SK-N-SH (cell line): ENCODE measurements around the gene CPS1. TPM values are rescaled to one million over a fixed set of nuclear protein-coding genes. Genes with fewer than 3 reads are reported as not detected.
A peak's percentile ranks its signal among the peaks of the same experiment; 100 is the strongest.

Experiments used
- CTCF ChIA-PET: fragments of 300-600, 350-600 bp; formaldehyde crosslinking; extraction: SDS; loops from one replicate; lab custom pipeline; 2021; lab: Yijun Ruan, JAX
- POLR2A ChIA-PET: fragments of 350-600 bp; sonication (Branson Sonifier 250); formaldehyde crosslinking; extraction: SDS; loops from one replicate; lab custom pipeline; 2020; ENCODE audit warnings: antibody characterized with exemption, inconsistent platforms; lab: Yijun Ruan, JAX
- DNase-seq: peaks from one replicate; pipeline ENCODE4 v3.0.0; 2012
- H2AFZ ChIP-seq: fragments of 200-600 bp; sonication (generic); 2 replicates; pipeline ENCODE4 v1.8.1; 2016; ENCODE audit warnings: antibody characterized with exemption, mild to moderate bottlenecking, low read depth
- H3F3A ChIP-seq: fragments of 200-600 bp; sonication (generic); replicated peaks from 2 replicates; pipeline ENCODE3; 2016; ENCODE audit warnings: antibody characterized with exemption, mild to moderate bottlenecking; ENCODE audit not compliant: insufficient read depth
- H3K27ac ChIP-seq, 2 experiments: fragments of 200-500 bp in 1 of 2; fragments of 200-600 bp in 1 of 2; sonication (Bioruptor generic) in 1 of 2; sonication (generic), shearing (Covaris generic) in 1 of 2; 2 replicates each; pipeline versions ENCODE4 v1.5.1 to v1.6.1; 2014 to 2016; ENCODE audit warnings: low read depth in 2 of 2, inconsistent platforms in 1 of 2, low read length in 1 of 2, mild to moderate bottlenecking in 1 of 2, mixed read lengths in 1 of 2
- H3K27me3 ChIP-seq: fragments of 200-600 bp; sonication (generic), shearing (Covaris generic); 2 replicates; pipeline ENCODE4 v1.6.1; 2016; ENCODE audit warnings: mixed run types; ENCODE audit not compliant: insufficient read depth
- H3K36me3 ChIP-seq, 2 experiments: fragments of 200-500 bp in 1 of 2; fragments of 200-600 bp in 1 of 2; sonication (Bioruptor generic) in 1 of 2; sonication (generic) in 1 of 2; replicated peaks in 1 of 2; 2 replicates each; pipeline versions ENCODE3 to v1.5.1; 2014 to 2016; ENCODE audit warnings: low read length in 1 of 2, mild to moderate bottlenecking in 1 of 2; ENCODE audit not compliant: insufficient read depth in 2 of 2, control insufficient read depth in 1 of 2
- H3K4me1 ChIP-seq, 2 experiments: fragments of 200-500 bp in 1 of 2; fragments of 200-600 bp in 1 of 2; sonication (Bioruptor generic) in 1 of 2; sonication (generic), shearing (Covaris generic) in 1 of 2; 2 replicates each; pipeline versions ENCODE4 v1.5.1 to v1.6.1; 2014 to 2016; ENCODE audit warnings: low read depth in 1 of 2, low read length in 1 of 2, mixed run types in 1 of 2; ENCODE audit not compliant: insufficient read depth in 2 of 2, control insufficient read depth in 1 of 2
- H3K4me2 ChIP-seq: fragments of 200-600 bp; sonication (generic), shearing (Covaris generic); 2 replicates; pipeline ENCODE4 v1.6.1; 2017; ENCODE audit warnings: mixed run types
- H3K4me3 ChIP-seq, 2 experiments: fragments of 200-500 bp in 1 of 2; fragments of 200-600 bp in 1 of 2; sonication (Bioruptor generic) in 1 of 2; sonication (generic), shearing (Covaris generic) in 1 of 2; 2 replicates each; pipeline versions ENCODE4 v1.5.1 to v1.8.1; 2014 to 2016; ENCODE audit warnings: low read depth in 2 of 2, inconsistent platforms in 1 of 2, low read length in 1 of 2, mild to moderate bottlenecking in 1 of 2, mixed read lengths in 1 of 2, moderate library complexity in 1 of 2
- H3K79me2 ChIP-seq: fragments of 200-600 bp; sonication (generic); 2 replicates; pipeline ENCODE4 v1.8.1; 2017; ENCODE audit warnings: mild to moderate bottlenecking; ENCODE audit not compliant: insufficient read depth
- H3K9ac ChIP-seq: fragments of 200-600 bp; sonication (generic); 2 replicates; pipeline ENCODE4 v1.6.1; 2017; ENCODE audit warnings: mixed run types
- H3K9me2 ChIP-seq: fragments of 200-600 bp; sonication (generic); 2 replicates; pipeline ENCODE4 v1.6.1; 2017; ENCODE audit warnings: mixed run types
- H3K9me3 ChIP-seq: fragments of 200-600 bp; sonication (generic); 2 replicates; pipeline ENCODE4 v1.6.1; 2017; ENCODE audit warnings: mixed run types, mild to moderate bottlenecking, moderate library complexity
- H4K20me1 ChIP-seq: fragments of 200-600 bp; sonication (generic); 2 replicates; pipeline ENCODE4 v1.6.1; 2017; ENCODE audit warnings: mild to moderate bottlenecking, mixed run types; ENCODE audit not compliant: insufficient read depth
- ELF1 ChIP-seq: IDR thresholded peaks from 2 replicates; pipeline ENCODE4 v1.4.0; 2012
- EZH2phosphoT487 ChIP-seq: fragments of 200-600 bp; sonication (generic); IDR thresholded peaks from 2 replicates; pipeline ENCODE4 v1.6.1; 2017; ENCODE audit warnings: low read depth, mixed run types, mild to moderate bottlenecking, antibody characterized with exemption, moderate library complexity, borderline replicate concordance
- FOSL2 ChIP-seq: IDR thresholded peaks from 2 replicates; pipeline ENCODE4 v1.4.0; 2012; ENCODE audit warnings: low read depth, mild to moderate bottlenecking, moderate library complexity, borderline replicate concordance
- FOXJ3 ChIP-seq: sonication (generic); formaldehyde crosslinking; IDR thresholded peaks from 2 replicates; pipeline ENCODE4 v1.5.1; 2020; ENCODE audit warnings: mild to moderate bottlenecking, missing genetic modification reagents
- JUND ChIP-seq: IDR thresholded peaks from 2 replicates; pipeline ENCODE4 v1.4.0; 2012
- MAX ChIP-seq: IDR thresholded peaks from 2 replicates; pipeline ENCODE4 v1.4.0; 2012; ENCODE audit warnings: low read depth
- MEF2A ChIP-seq: IDR thresholded peaks from 2 replicates; pipeline ENCODE4 v1.4.0; 2012; ENCODE audit warnings: low read depth, borderline replicate concordance
- MXI1 ChIP-seq: IDR thresholded peaks from 2 replicates; pipeline ENCODE4 v1.6.1; 2012; ENCODE audit warnings: mild to moderate bottlenecking, low read depth, low read length, improper control_type of control experiment
- NFIC ChIP-seq: IDR thresholded peaks from 2 replicates; pipeline ENCODE4 v1.4.0; 2012; ENCODE audit warnings: borderline replicate concordance
- NRF1 ChIP-seq: IDR thresholded peaks from 2 replicates; pipeline ENCODE4 v1.6.1; 2012; ENCODE audit warnings: low read depth, mild to moderate bottlenecking, low read length
- POLR2AphosphoS5 ChIP-seq: IDR thresholded peaks from 2 replicates; pipeline ENCODE4 v1.6.1; 2012; ENCODE audit warnings: low read depth, low read length
- RAD21 ChIP-seq: IDR thresholded peaks from 2 replicates; pipeline ENCODE4 v1.6.1; 2012; ENCODE audit warnings: mild to moderate bottlenecking, low read length
- RCOR1 ChIP-seq: fragments of 150-350 bp; IDR thresholded peaks from 2 replicates; pipeline ENCODE4 v1.6.1; 2017; ENCODE audit warnings: antibody characterized with exemption, low read length
- REST ChIP-seq: IDR thresholded peaks from 2 replicates; pipeline ENCODE4 v1.6.1; 2012; ENCODE audit warnings: mild to moderate bottlenecking, low read depth, low read length, moderate library complexity
- SIN3A ChIP-seq: IDR thresholded peaks from 2 replicates; pipeline ENCODE4 v1.6.1; 2012; ENCODE audit warnings: low read depth, mild to moderate bottlenecking, low read length, moderate library complexity, borderline replicate concordance
- TEAD4 ChIP-seq: IDR thresholded peaks from 2 replicates; pipeline ENCODE4 v1.4.0; 2012; ENCODE audit warnings: mild to moderate bottlenecking, borderline replicate concordance; ENCODE audit not compliant: insufficient read depth
- YY1 ChIP-seq: IDR thresholded peaks from 2 replicates; pipeline ENCODE4 v1.4.0; 2012; ENCODE audit warnings: low read depth, mild to moderate bottlenecking
- ZBTB33 ChIP-seq: IDR thresholded peaks from 2 replicates; pipeline ENCODE4 v1.4.0; 2012; ENCODE audit warnings: low read depth, borderline replicate concordance
- WGBS: methylation state at CpG from one replicate; pipeline ENCODE4 v1.1.6; 2017; ENCODE audit warnings: low lambda C conversion rate; 5-methylcytosine and 5-hydroxymethylcytosine counted together
- polyA plus RNA-seq, 3 experiments: library from polyadenylated mRNA; depleted of rRNA; stranded (reverse); fragments of >200 nt; gene quantifications; 2 replicates each; pipeline ENCODE4 v1.2.3, GENCODE V29; 2012
- TF ChIP-seq, protein P1 (sequence below): IDR thresholded peaks from 2 replicates; pipeline ENCODE4 v1.4.0; 2012; ENCODE audit warnings: low read depth, borderline replicate concordance
- TF ChIP-seq, protein P2 (sequence below): fragments of 150-350 bp; IDR thresholded peaks from 2 replicates; pipeline ENCODE4 v1.6.1; 2017; ENCODE audit warnings: antibody characterized with exemption, low read length, low read depth, borderline replicate concordance

The CPS1 gene
- polyA plus RNA-seq, 1 of the 3 experiments (the other 2 are of a cell fraction): 9.2 TPM

DNA sequence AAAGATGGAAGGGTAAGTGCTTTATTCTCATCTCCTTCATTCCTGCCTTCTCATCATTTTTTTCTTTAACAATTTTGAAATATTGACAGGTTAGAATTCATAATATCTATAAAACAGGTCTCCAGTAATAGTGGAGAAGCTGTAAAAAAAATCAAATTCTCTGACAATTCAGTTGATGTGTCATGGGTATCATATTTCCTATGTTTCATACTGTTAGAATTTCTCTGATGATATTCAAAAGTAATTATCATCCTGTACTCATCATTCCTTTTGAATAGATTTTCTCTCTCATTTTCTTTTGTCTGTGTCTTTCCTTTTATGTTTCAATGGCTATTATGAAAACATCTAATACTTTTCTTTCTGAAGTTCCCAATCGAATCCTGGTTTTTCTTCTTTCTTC is 97.7 kb downstream of the CPS1 start:
- POLR2A ChIA-PET: no interaction called here
- Histone ChIP-seq H2AFZ (no peak overlapping the region), H3K9ac (no peak overlapping the region), H3K9me2 (no peaks in the 10 kb centered on the region), H3K27me3 (no peaks in the 10 kb centered on the region), H3K79me2 (no peaks in the 10 kb centered on the region), H3K4me1 (peaks cover 0 to 8% of the 10 kb centered on the region in 2 experiments; a peak in 1 of 4 replicates), H3K4me3 (no peak overlapping the region), H3K9me3 (no peaks in the 10 kb centered on the region), H3K27ac (no peak overlapping the region), H3K4me2 (no peak overlapping the region; the same call in 1 of the 2 replicates), H3K36me3 (no peaks in the 10 kb centered on the region), H4K20me1 (no peaks in the 10 kb centered on the region), H3F3A (no peaks in the 10 kb centered on the region)
- TF ChIP-seq YY1 (no peak), FOSL2 (peak; percentile 15; the same call in 1 of the 2 replicates), JUND (0 out of 2 replicates have a peak, but pooled peaks have one; percentile 11)
- DNase-seq: no peak
- WGBS: 56% methylated on average over 1 of the region's 1 CpG
- CTCF ChIA-PET: no interaction called here

DNA sequence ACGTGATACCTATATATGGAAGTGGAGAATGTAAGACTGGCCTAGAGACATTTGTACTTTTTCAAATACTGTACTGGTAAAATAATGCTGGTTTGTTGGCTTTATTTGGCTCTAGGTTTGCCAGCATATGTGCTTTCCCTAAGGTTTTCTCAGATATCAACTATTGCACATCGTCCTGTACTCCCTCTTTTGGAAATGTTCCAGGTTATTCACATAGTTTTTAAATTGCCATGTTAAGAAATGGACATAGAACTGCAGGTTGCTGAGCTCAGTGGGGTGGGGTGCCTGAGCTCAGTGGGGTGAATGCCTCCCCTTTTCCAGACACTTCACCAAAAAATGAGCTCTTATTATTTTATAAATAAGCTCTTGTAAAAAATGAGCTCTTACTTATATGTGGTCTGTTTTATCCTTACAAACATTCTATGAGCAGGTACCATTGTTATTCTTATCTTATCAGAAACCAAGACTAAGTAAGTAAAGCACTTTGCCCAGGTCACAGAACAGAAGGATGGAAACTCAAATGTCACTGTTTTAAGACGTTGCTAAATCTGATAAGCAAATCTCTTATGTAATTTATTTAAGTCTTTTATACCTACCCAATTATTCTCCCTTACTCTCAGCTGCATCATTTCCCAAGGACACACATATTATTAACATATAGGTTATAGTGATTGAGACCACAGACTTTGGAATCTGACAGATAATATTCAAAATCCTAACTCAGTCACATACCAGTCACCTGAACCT is 99.0 kb downstream of the CPS1 start:
- WGBS: 43% methylated on average over 3 of the region's 3 CpGs

More for the DNA sequence above, 99.0 kb downstream of the CPS1 start:
- Histone ChIP-seq H3K27ac (no peak overlapping the region), H3K4me3 (no peak overlapping the region), H3K9me2 (no peaks in the 10 kb centered on the region), H3K9ac (no peak overlapping the region), H3K4me2 (no peak overlapping the region), H3K79me2 (no peaks in the 10 kb centered on the region), H2AFZ (no peak overlapping the region), H3K36me3 (peaks cover 0 to 3% of the 10 kb centered on the region in 2 experiments), H3K27me3 (no peaks in the 10 kb centered on the region), H3K9me3 (no peaks in the 10 kb centered on the region), H3F3A (no peaks in the 10 kb centered on the region), H3K4me1 (peaks cover 0 to 8% of the 10 kb centered on the region in 2 experiments; a peak in 1 of 4 replicates), H4K20me1 (no peaks in the 10 kb centered on the region)
- no peak for TF ChIP-seq POLR2AphosphoS5
- TF ChIP-seq, protein P1, sequence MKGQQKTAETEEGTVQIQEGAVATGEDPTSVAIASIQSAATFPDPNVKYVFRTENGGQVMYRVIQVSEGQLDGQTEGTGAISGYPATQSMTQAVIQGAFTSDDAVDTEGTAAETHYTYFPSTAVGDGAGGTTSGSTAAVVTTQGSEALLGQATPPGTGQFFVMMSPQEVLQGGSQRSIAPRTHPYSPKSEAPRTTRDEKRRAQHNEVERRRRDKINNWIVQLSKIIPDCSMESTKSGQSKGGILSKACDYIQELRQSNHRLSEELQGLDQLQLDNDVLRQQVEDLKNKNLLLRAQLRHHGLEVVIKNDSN: no peak
- no peak for TF ChIP-seq RAD21
- no peak for TF ChIP-seq REST
- TF ChIP-seq FOXJ3 (CRISPR knock-in tag): no peak
- no peak for TF ChIP-seq ZBTB33
- no peak for TF ChIP-seq SIN3A
- TF ChIP-seq NFIC: no peak
- TF ChIP-seq RCOR1: no peak
- TF ChIP-seq EZH2phosphoT487: no peak
- TF ChIP-seq TEAD4: no peak
- TF ChIP-seq MXI1: no peak
- TF ChIP-seq ELF1: no peak
- TF ChIP-seq, protein P2, sequence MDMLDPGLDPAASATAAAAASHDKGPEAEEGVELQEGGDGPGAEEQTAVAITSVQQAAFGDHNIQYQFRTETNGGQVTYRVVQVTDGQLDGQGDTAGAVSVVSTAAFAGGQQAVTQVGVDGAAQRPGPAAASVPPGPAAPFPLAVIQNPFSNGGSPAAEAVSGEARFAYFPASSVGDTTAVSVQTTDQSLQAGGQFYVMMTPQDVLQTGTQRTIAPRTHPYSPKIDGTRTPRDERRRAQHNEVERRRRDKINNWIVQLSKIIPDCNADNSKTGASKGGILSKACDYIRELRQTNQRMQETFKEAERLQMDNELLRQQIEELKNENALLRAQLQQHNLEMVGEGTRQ: no peak
- no peak for TF ChIP-seq MEF2A
- no peak for TF ChIP-seq NRF1
- TF ChIP-seq MAX: no peak
- ChIA-PET POLR2A (no interaction called here), CTCF (interaction anchor here (1.9 kb wide), 1 partner anchor 502 kb away, joined by 7 read pairs; no protein-coding TSS in a partner anchor)
- DNase-seq: no peak
